HEK293T (cell line): ENCODE data around the gene SLC22A14.
"Not testable (repeated sequence)": the region's sequence is repeated elsewhere in the genome, so short reads cannot be mapped to it uniquely, and the experiment has no call there.

Experiments
- CTCF ChIA-PET: fragments of 350-600 bp; formaldehyde crosslinking; extraction: SDS; loops from one replicate; lab custom pipeline; 2021; ENCODE audit warnings: antibody characterized with exemption, inconsistent platforms; lab: Yijun Ruan, JAX
- POLR2A ChIA-PET: fragments of 350-600 bp; formaldehyde crosslinking; extraction: SDS; loops from one replicate; lab custom pipeline; 2020; ENCODE audit warnings: antibody characterized with exemption, inconsistent platforms; lab: Yijun Ruan, JAX
- DNase-seq: peaks from one replicate; pipeline ENCODE4 v3.0.0; 2012; ENCODE audit warnings: mixed read lengths; ENCODE audit errors: extremely low spot score
- ARNT ChIP-seq: fragments of 450-650 bp; IDR thresholded peaks from 2 replicates; pipeline ENCODE4 v1.6.1; 2017; ENCODE audit warnings: mild to moderate bottlenecking
- BHLHE40 ChIP-seq: fragments of 450-650 bp; IDR thresholded peaks from 2 replicates; pipeline ENCODE4 v1.6.1; 2016; ENCODE audit warnings: mild to moderate bottlenecking, moderate library complexity, borderline replicate concordance
- CTBP1 ChIP-seq: fragments of 450-650 bp; IDR thresholded peaks from 2 replicates; pipeline ENCODE4 v1.6.1; 2016; ENCODE audit warnings: borderline replicate concordance
- ELF4 ChIP-seq: fragments of 450-650 bp; IDR thresholded peaks from 2 replicates; pipeline ENCODE4 v1.6.1; 2017; ENCODE audit warnings: antibody characterized with exemption
- FOXA1 ChIP-seq: fragments of 450-650 bp; IDR thresholded peaks from 2 replicates; pipeline ENCODE4 v1.6.1; 2016; ENCODE audit warnings: mild to moderate bottlenecking
- FOXK2 ChIP-seq: fragments of 450-650 bp; IDR thresholded peaks from 2 replicates; pipeline ENCODE4 v1.6.1; 2016; ENCODE audit warnings: mild to moderate bottlenecking
- FOXM1 ChIP-seq: fragments of 450-650 bp; IDR thresholded peaks from 2 replicates; pipeline ENCODE4 v1.6.1; 2017; ENCODE audit warnings: mild to moderate bottlenecking, borderline replicate concordance
- HDGF ChIP-seq: fragments of 450-650 bp; IDR thresholded peaks from 2 replicates; pipeline ENCODE4 v1.6.1; 2017; ENCODE audit warnings: antibody characterized with exemption, borderline replicate concordance
- L3MBTL2 ChIP-seq: fragments of 450-650 bp; conservative IDR thresholded peaks from 2 replicates; pipeline ENCODE4 v1.6.1; 2016; ENCODE audit warnings: mild to moderate bottlenecking
- LEF1 ChIP-seq: fragments of 450-650 bp; IDR thresholded peaks from 2 replicates; pipeline ENCODE4 v1.6.1; 2017; ENCODE audit warnings: mild to moderate bottlenecking, borderline replicate concordance
- NFRKB ChIP-seq: fragments of 450-650 bp; IDR thresholded peaks from 2 replicates; pipeline ENCODE4 v1.6.1; 2016; ENCODE audit warnings: mild to moderate bottlenecking, moderate library complexity
- PKNOX1 ChIP-seq: fragments of 450-650 bp; IDR thresholded peaks from 2 replicates; pipeline ENCODE4 v1.6.1; 2016
- SP1 ChIP-seq: fragments of 450-650 bp; IDR thresholded peaks from 2 replicates; pipeline ENCODE4 v1.6.1; 2017
- SUZ12 ChIP-seq: fragments of 450-650 bp; IDR thresholded peaks from 2 replicates; pipeline ENCODE4 v1.6.1; 2016; ENCODE audit warnings: mild to moderate bottlenecking
- TARDBP ChIP-seq: fragments of 450-650 bp; IDR thresholded peaks from 2 replicates; pipeline ENCODE4 v1.6.1; 2016
- ZNF384 ChIP-seq: fragments of 450-650 bp; IDR thresholded peaks from 2 replicates; pipeline ENCODE4 v1.6.1; 2016

SLC22A14 gene

GRCh38 chr3:38276081-38276916, 5.8 kb upstream of the SLC22A14 start:
- POLR2A ChIA-PET = no interaction called here
- no peak for TF ChIP-seq FOXA1

GRCh38 chr3:38276917-38277630, 5.0 kb upstream of the SLC22A14 start:
- TF ChIP-seq SUZ12 (no peak), CTBP1 (no peak), SP1 (no peak), HDGF (no peak), LEF1 (no peak), ARNT (no peak), PKNOX1 (no peak), FOXK2 (no peak), L3MBTL2 (no peak), ZNF384 (no peak), TARDBP (no peak), FOXA1 (no peak), NFRKB (no peak), FOXM1 (no peak), ELF4 (no peak)
- ChIA-PET CTCF (no interaction called here), POLR2A (no interaction called here)
- DNase-seq = no peak

More at GRCh38 chr3:38276081-38276916, 5.8 kb upstream of the SLC22A14 start:
- no peak for DNase-seq
- CTCF ChIA-PET = no interaction called here

GRCh38 chr3:38278841-38279240, 3.3 kb upstream of the SLC22A14 start:
- ChIA-PET CTCF (no interaction called here), POLR2A (no interaction called here)
- DNase-seq = no peak
- TF ChIP-seq CTBP1 = no peak
- TF ChIP-seq BHLHE40 = no peak
- no peak for TF ChIP-seq TARDBP
- no peak for TF ChIP-seq FOXA1
- no peak for TF ChIP-seq FOXK2
- no peak for TF ChIP-seq LEF1
- no peak for TF ChIP-seq PKNOX1
- no peak for TF ChIP-seq HDGF
- TF ChIP-seq FOXM1 = no peak
- no peak for TF ChIP-seq L3MBTL2
- no peak for TF ChIP-seq SP1
- TF ChIP-seq ELF4 = no peak

GRCh38 chr3:38283810-38284755, 2.0 kb downstream of the SLC22A14 start:
- POLR2A ChIA-PET = no interaction called here
- CTCF ChIA-PET = no interaction called here
- TF ChIP-seq FOXA1 (no peak), SP1 (no peak), ELF4 (no peak), SUZ12 (no peak), PKNOX1 (no peak), BHLHE40 (no peak), ZNF384 (no peak), ARNT (no peak), CTBP1 (no peak), HDGF (no peak), TARDBP (no peak), LEF1 (no peak), L3MBTL2 (no peak), FOXM1 (no peak), FOXK2 (no peak), NFRKB (no peak)

GRCh38 chr3:38284756-38285150, 2.7 kb downstream of the SLC22A14 start:
- no peak for TF ChIP-seq FOXA1
- no peak for TF ChIP-seq ELF4
- TF ChIP-seq HDGF = no peak
- TF ChIP-seq NFRKB = no peak
- TF ChIP-seq TARDBP = no peak
- CTCF ChIA-PET = no interaction called here
- POLR2A ChIA-PET = no interaction called here
- no peak for DNase-seq

More at GRCh38 chr3:38283810-38284755, 2.0 kb downstream of the SLC22A14 start:
- DNase-seq = no peak

GRCh38 chr3:38289286-38290217, 7.5 kb downstream of the SLC22A14 start:
- POLR2A ChIA-PET, DNase-seq, CTCF ChIA-PET: not testable (repeated sequence)

- POLR2A ChIA-PET = not testable (repeated sequence)
- CTCF ChIA-PET = interaction anchor here (1.1 kb wide), 1 partner anchor 294 kb away, joined by 3 read pairs; no protein-coding TSS in a partner anchor
Observed at GRCh38 chr3:38297053-38297452, 15.0 kb downstream of the SLC22A14 start.

More at GRCh38 chr3:38297053-38297452, 15.0 kb downstream of the SLC22A14 start:
- DNase-seq = not testable (repeated sequence)
